ENCODE data around the gene TNNT3. TPM values are rescaled to one million over a fixed set of nuclear protein-coding genes. Genes with fewer than 3 reads are reported as not detected.
"Not testable (repeated sequence)": the region's sequence is repeated elsewhere in the genome, so short reads cannot be mapped to it uniquely, and the experiment has no call there.

TNNT3 gene
- total RNA-seq, 4 donors from 2014 or later = 1.5 to 12.9 (median 4.8) TPM

DNA sequence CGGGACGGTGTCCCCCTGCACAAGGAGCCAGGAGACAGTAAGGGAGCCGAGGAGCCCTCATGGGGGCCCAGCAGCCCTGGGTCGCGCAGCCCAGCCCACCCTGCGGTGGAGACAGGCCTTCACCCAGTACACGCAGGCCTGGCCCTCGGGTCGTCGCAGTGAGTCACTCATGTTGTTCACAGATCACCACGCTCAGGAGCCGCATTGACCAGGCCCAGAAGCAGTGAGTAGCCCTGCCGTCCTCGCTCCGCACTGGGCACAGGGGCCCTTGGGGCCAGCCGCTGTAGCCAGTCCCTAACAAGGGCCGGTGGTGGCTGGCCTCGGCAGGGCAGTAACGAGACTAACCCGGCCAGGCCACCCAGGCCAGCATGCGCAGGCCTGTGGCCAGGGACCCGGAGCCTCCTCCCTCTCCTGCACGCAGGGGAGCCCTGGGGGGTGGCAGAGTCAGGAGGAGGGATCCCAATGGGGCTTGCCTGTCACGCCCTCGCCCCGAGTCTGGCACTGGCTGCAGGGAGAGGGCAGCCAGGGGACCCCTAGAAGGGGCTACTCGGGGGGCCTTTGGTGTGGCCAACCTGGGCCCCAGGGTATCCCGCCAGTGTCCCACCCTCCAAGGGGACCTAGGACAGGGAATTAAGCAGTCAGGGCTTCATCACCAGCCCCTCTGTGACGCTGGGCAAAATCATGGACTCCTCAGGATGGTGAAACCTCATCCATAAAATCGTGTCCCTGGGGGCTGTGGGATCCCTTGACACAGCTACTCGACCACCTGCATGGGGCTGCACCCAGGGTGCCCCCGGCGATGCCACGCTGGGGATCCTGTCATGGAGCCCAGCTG lies 17.5 kb downstream of the TNNT3 start:
- H3K4me3 ChIP-seq = no peak overlapping the region
- no peaks in the 10 kb centered on the region for H3K9me3 ChIP-seq
- H3K36me3 ChIP-seq = no peaks in the 10 kb centered on the region
- TF ChIP-seq, protein P1, sequence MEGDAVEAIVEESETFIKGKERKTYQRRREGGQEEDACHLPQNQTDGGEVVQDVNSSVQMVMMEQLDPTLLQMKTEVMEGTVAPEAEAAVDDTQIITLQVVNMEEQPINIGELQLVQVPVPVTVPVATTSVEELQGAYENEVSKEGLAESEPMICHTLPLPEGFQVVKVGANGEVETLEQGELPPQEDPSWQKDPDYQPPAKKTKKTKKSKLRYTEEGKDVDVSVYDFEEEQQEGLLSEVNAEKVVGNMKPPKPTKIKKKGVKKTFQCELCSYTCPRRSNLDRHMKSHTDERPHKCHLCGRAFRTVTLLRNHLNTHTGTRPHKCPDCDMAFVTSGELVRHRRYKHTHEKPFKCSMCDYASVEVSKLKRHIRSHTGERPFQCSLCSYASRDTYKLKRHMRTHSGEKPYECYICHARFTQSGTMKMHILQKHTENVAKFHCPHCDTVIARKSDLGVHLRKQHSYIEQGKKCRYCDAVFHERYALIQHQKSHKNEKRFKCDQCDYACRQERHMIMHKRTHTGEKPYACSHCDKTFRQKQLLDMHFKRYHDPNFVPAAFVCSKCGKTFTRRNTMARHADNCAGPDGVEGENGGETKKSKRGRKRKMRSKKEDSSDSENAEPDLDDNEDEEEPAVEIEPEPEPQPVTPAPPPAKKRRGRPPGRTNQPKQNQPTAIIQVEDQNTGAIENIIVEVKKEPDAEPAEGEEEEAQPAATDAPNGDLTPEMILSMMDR (IDR thresholded peaks at IDR 0.05) = no peak
- TF ChIP-seq POLR2AphosphoS5 (IDR thresholded peaks at IDR 0.05) (no peak), POLR2A (IDR thresholded peaks at IDR 0.05) (no peak), EP300 (IDR thresholded peaks at IDR 0.05) (no peak)
- H3K27ac ChIP-seq = no peak overlapping the region
- H3K4me1 ChIP-seq = peaks cover 9% of the 10 kb centered on the region
- peak in 1 of 2 donors; percentile 58 for DNase-seq (ENCODE audit: low spot score in 2 of 2)
- H3K27me3 ChIP-seq = peaks cover 6% of the 10 kb centered on the region
- 88% methylated on average over 22 of the region's 34 CpGs for WGBS

DNA sequence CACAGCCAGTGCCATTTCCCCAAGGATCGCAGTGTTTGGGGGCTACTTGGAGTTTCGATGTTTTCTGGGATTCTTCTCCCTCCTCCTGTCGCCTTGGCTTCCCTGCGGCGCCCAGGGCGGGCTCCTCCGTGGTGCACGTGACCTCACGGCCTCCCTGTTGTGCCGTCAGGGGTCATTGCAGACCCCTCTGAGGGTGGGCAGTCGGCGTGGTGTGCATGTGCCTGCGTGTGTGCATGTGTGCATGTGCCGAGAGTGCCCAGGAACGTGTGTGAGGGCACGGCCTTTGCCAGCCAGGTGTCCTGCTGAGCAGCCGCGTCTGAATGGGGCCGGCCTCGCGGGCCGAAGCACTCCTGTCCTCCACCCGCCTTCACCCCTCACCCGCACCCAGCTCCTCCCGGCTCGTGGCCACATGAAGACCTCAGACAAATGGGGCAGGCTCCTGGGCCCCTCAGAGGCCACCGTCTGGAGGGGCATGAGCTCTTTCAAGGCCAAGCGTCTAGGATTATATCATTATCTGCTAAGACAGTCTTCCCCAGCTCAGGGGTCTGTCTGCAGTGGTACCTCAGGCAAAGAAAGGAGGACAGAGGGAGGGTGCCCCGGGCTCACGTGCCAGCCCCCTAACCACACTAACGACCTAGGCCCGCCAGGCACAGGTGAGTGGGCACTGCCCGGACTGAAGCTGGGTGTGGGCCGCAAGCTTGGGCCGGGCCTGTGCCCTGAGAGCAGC lies 18.3 kb downstream of the TNNT3 start:
- DNase-seq (ENCODE audit: low spot score in 2 of 2) = peak in 1 of 2 donors; percentile 57
- TF ChIP-seq EP300 (IDR thresholded peaks at IDR 0.05) (no peak), POLR2AphosphoS5 (IDR thresholded peaks at IDR 0.05) (no peak)

DNA sequence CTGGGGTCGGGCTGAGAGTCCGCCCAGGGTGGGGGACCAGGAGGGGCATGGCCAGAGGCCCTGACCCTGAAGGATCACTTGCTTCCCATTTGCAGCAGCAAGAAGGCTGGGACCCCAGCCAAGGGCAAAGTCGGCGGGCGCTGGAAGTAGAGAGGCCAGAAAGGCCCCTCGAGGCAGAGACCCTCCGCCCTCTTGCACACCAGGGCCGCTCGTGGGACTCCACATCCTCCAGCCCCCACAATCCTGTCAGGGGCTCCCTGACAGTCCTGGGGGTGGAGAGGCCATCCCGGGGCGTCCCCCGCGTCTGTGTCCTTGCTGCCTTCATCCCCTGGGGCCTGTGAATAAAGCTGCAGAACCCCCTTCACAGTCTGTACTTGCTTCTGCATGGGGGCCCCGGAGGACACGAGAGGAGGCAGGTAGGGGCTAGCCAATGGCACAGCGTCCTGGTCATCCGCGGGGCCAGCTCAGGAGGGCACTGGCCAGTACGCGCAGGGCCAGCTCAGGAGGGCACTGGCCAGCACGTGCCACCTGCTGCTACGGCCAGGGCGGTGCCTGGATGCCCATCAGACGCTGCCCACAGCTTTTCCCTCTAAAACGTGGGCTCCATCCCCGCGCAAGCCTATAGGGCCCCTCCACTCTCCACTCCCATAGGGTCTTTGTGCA lies 19.0 kb downstream of the TNNT3 start:
- H3K27me3 ChIP-seq = peaks cover 6% of the 10 kb centered on the region
- peaks cover 18% of the 10 kb centered on the region for H3K4me1 ChIP-seq
- no peak overlapping the region for H3K27ac ChIP-seq
- TF ChIP-seq POLR2A (IDR thresholded peaks at IDR 0.05) (no peak), POLR2AphosphoS5 (IDR thresholded peaks at IDR 0.05) (no peak), EP300 (IDR thresholded peaks at IDR 0.05) (no peak)
- TF ChIP-seq, protein P1 (IDR thresholded peaks at IDR 0.05) = no peak
- no peak overlapping the region for H3K4me3 ChIP-seq
- peak in 1 of 2 donors; percentile 60 for DNase-seq (ENCODE audit: low spot score in 2 of 2)
- H3K9me3 ChIP-seq = no peaks in the 10 kb centered on the region
- 73% methylated on average over 20 of the region's 27 CpGs for WGBS
- no peaks in the 10 kb centered on the region for H3K36me3 ChIP-seq

More for the DNA sequence above, 18.3 kb downstream of the TNNT3 start:
- Histone ChIP-seq H3K9me3 (no peaks in the 10 kb centered on the region), H3K27me3 (peaks cover 6% of the 10 kb centered on the region), H3K36me3 (no peaks in the 10 kb centered on the region), H3K4me1 (peaks cover 15% of the 10 kb centered on the region), H3K4me3 (no peak overlapping the region), H3K27ac (no peak overlapping the region)
- WGBS = 86% methylated on average over 12 of the region's 35 CpGs

DNA sequence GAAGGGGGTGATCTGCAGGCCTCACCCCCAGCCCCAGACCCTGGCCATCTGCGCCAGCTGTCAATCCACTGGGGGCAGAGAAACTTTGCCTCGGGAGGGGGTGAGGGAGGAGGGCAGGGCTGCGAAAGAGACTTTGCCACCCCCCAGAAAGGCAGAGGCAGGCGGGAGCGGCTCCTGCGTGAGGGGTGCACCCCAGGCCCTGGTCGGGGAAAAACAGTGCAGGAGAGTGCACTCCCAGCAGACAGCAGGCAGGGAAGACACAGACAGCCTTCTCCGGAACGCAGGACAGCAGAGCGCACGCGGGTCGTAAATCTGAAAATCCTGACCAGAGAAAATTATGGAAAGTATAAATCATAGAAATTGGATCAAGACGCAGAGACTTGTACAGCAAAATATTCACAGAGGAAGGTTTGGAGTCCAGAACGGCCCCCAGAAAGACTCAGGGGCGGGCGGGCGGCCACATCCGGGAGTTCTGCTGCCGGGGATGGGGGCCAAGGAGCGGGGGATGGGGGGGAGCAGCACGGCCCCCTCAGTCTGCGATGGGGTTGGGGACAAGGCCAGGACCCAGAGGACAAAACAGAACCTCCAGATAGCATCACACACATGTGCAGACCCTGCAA lies 19.6 kb downstream of the TNNT3 start:
- Histone ChIP-seq H3K4me3 (no peak overlapping the region), H3K27me3 (peaks cover 6% of the 10 kb centered on the region), H3K27ac (no peak overlapping the region), H3K36me3 (no peaks in the 10 kb centered on the region), H3K9me3 (no peaks in the 10 kb centered on the region), H3K4me1 (peaks cover 24% of the 10 kb centered on the region)
- TF ChIP-seq POLR2AphosphoS5 (IDR thresholded peaks at IDR 0.05) = no peak
- TF ChIP-seq, protein P1 (IDR thresholded peaks at IDR 0.05) = no peak
- TF ChIP-seq EP300 (IDR thresholded peaks at IDR 0.05) = no peak
- TF ChIP-seq POLR2A (IDR thresholded peaks at IDR 0.05) = no peak
- 15% methylated on average over 19 of the region's 23 CpGs for WGBS
- DNase-seq (ENCODE audit: low spot score in 2 of 2) = peak in 1 of 2 donors; percentile 49

DNA sequence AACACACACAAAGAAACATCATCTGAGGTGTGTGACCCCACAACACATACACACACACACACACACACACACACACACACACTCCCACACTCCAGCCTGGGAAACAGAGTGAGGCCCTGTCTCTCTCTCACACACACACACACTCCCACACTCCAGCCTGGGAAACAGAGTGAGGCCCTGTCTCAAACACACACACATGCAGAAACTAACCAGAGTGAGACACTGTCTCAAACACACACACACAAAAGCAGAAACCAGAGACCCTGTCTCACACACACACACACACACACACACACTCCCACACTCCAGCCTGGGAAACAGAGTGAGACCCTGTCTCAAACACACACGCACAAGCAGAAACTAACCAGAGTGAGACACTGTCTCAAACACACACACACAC lies 20.3 kb downstream of the TNNT3 start:
- H3K9me3 ChIP-seq, H3K27me3 ChIP-seq, H3K27ac ChIP-seq, H3K4me3 ChIP-seq, H3K36me3 ChIP-seq: not testable (repeated sequence)
- 100% methylated on average over 1 of the region's 1 CpG for WGBS
- DNase-seq (ENCODE audit: low spot score in 2 of 2) = peak in 1 of 2 donors; percentile 49
- H3K4me1 ChIP-seq = peaks cover 28% of the 10 kb centered on the region
